NCI-H2171 (cell line): ENCODE measurements around the gene CYBB.

ENCODE experiments used
- DNase-seq: peaks from one replicate; lab custom pipeline; 2025; lab: John Stamatoyannopoulos, UW

CYBB gene

GRCh38 chrX:37786624-37787422 is 7.0 kb downstream of the CYBB start:
- DNase-seq = no peak

- DNase-seq = no peak
Observed at GRCh38 chrX:37787423-37787869, 7.6 kb downstream of the CYBB start.

- DNase-seq = no peak
Observed at GRCh38 chrX:37796310-37796709, 16.5 kb downstream of the CYBB start.

- DNase-seq = no peak
Observed at GRCh38 chrX:37796805-37797204, 16.9 kb downstream of the CYBB start.

- DNase-seq = no peak
Observed at GRCh38 chrX:37799936-37800335, 20.1 kb downstream of the CYBB start.

- DNase-seq = no peak
Observed at GRCh38 chrX:37800717-37801116, 20.9 kb downstream of the CYBB start.

GRCh38 chrX:37802028-37802427 is 22.2 kb downstream of the CYBB start:
- DNase-seq = no peak

- no peak for DNase-seq
Observed at GRCh38 chrX:37803057-37803456, 23.2 kb downstream of the CYBB start.

GRCh38 chrX:37809970-37810369 is 30.1 kb downstream of the CYBB start:
- no peak for DNase-seq

- no peak for DNase-seq
Observed at GRCh38 chrX:37812110-37812509, 32.3 kb downstream of the CYBB start.

- no peak for DNase-seq
Observed at GRCh38 chrX:37813570-37813969, 33.7 kb downstream of the CYBB start.

- DNase-seq = no peak
Observed at GRCh38 chrX:37815366-37815765, 35.5 kb downstream of the CYBB start.

GRCh38 chrX:37816766-37817165 is 36.9 kb downstream of the CYBB start:
- DNase-seq = no peak

GRCh38 chrX:37817176-37817575 is 37.3 kb downstream of the CYBB start:
- DNase-seq = no peak

- no peak for DNase-seq
Observed at GRCh38 chrX:37817579-37817978, 37.7 kb downstream of the CYBB start.

- no peak for DNase-seq
Observed at GRCh38 chrX:37818031-37818430, 38.2 kb downstream of the CYBB start.

- DNase-seq = no peak
Observed at GRCh38 chrX:37820646-37821045, 40.8 kb downstream of the CYBB start.

- no peak for DNase-seq
Observed at GRCh38 chrX:37824491-37825214, 44.8 kb downstream of the CYBB start.

- DNase-seq = no peak
Observed at GRCh38 chrX:37825215-37825842, 45.5 kb downstream of the CYBB start.

- no peak for DNase-seq
Observed at GRCh38 chrX:37829721-37830120, 49.9 kb downstream of the CYBB start.

- no peak for DNase-seq
Observed at GRCh38 chrX:37830371-37830770, 50.5 kb downstream of the CYBB start.

GRCh38 chrX:37834937-37835336 is 55.1 kb downstream of the CYBB start:
- DNase-seq = no peak

- no peak for DNase-seq
Observed at GRCh38 chrX:37840931-37841330, 61.1 kb downstream of the CYBB start.
